ENCODE results near the gene PAGR1.

Gene PAGR1

DNA sequence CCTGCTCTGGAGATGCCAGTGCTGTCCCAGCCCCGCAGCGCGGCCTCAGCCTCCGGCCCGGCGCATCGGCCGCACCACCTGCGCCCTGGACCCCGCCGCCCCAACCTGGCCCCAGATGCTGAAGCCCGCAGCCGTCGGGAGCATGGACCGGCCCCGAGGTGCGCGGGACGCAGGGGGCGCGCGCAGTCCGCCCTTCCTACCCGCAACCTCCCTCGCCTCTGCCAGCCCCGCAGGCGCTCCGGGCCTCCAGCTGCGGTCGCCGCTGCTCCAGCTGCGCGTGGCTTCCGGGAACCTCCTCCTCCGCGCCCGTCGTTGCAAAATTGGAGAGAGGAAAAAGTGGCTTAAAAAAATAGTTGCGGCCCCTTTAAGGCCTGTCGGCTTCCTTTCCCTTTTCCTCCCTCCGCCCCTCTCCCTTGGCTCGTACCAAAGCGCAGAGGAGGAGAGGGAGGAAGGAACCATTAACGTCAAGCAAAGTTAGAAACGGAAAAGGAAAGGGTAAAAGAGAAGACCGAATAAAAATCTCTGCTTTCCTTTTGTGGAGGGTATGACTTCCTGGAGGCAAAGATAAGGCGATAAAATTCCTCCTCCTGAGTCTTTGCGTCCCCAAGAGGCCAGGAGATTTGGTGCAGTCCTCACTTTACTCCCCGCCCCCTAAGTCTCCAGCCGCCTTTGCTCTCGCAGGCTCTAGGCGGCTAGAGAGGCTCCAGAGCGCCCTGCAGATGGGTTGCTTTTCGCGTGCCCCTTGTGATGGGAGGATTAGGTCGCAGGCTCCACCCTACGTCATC, 47.1 kb downstream of the PAGR1 start, which contains the start of gene CDIPT:
CDIPT (minus strand) TSS at position 343 of the 785 bp plus-strand sequence. CDS start 369 bp downstream, outside the sequence.
- TF ChIP-seq, protein P1, sequence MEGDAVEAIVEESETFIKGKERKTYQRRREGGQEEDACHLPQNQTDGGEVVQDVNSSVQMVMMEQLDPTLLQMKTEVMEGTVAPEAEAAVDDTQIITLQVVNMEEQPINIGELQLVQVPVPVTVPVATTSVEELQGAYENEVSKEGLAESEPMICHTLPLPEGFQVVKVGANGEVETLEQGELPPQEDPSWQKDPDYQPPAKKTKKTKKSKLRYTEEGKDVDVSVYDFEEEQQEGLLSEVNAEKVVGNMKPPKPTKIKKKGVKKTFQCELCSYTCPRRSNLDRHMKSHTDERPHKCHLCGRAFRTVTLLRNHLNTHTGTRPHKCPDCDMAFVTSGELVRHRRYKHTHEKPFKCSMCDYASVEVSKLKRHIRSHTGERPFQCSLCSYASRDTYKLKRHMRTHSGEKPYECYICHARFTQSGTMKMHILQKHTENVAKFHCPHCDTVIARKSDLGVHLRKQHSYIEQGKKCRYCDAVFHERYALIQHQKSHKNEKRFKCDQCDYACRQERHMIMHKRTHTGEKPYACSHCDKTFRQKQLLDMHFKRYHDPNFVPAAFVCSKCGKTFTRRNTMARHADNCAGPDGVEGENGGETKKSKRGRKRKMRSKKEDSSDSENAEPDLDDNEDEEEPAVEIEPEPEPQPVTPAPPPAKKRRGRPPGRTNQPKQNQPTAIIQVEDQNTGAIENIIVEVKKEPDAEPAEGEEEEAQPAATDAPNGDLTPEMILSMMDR (IDR thresholded peaks at IDR 0.05): peak; percentile 88
- TF ChIP-seq ZFX (IDR thresholded peaks at IDR 0.05; ENCODE audit: borderline replicate concordance): no peak
- H3K27ac ChIP-seq: peak within 1 kb of the TSS; percentile 85

DNA sequence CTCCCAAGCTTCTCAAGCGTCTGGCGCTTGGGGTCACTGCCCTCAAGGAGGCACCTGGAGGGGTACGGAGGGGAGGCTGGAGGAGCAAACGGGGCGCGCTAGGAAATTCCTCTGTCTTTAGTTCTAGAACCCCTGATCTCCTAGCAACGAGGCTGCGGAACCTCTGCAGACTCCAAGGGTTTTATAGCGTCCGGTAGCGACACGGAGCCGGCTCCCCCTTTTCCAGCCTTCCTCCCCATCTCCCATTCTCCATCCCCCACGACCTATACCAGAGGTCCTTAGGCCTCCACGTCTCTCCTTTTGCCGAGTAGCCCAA, 47.7 kb downstream of the PAGR1 start:
- no peak for TF ChIP-seq ZFX (IDR thresholded peaks at IDR 0.05; ENCODE audit: borderline replicate concordance)
- TF ChIP-seq, protein P1 (IDR thresholded peaks at IDR 0.05): peak; percentile 58
- H3K27ac ChIP-seq: peak overlapping the region; percentile 85

DNA sequence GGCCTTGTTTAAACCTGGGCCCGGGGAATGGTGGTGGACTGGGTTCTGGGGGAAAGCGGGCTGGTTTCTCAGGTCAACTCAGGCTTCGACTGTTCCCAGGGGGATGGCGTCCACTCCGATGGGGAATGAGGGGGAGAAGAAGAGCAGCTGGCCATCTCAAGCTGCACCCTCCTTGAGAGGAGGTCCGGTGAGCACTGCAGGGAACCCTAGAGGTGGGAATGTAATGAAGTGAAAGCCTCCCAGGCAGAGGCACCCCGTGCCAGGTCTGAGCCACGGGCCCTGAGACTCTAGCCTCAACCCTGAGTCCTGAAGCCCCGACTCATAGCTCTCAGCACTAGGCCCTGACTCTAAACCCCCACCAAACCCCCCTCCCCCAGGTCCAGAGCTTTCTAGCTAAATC, 48.3 kb downstream of the PAGR1 start:
- H3K27ac ChIP-seq: peak overlapping the region; percentile 85
- no peak for TF ChIP-seq ZFX (IDR thresholded peaks at IDR 0.05; ENCODE audit: borderline replicate concordance)
- TF ChIP-seq, protein P1 (IDR thresholded peaks at IDR 0.05): no peak

DNA sequence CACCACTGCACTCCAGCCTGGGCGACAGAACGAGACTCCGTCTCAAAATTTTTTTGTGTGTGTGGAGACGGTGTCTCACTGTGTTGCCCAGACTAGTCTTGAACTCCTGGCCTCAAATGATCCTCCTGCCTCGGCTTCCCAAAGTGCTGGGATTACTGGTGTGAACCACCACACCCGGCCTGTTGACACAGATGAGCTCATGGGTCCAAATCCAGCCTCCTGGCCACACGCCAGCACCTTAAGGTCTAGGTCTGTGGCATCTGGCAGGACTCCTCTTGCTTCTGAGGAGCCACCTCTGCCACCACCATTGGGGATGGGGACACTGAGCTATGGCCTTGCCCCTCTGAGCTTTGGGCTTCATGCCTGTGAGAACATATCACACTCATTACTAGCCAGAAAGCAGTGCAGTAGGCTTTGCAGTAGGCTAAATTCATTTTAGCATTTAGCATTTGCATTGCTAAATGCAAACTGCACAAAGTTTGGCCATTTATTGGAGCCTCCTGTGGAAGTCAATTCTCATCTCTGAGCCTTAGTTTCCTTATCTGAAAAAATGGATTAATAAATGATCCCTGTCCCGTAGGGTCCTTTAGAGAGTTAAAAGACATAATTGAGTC, 52.6 kb downstream of the PAGR1 start:
- H3K27ac ChIP-seq: peak overlapping the region; percentile 33; the same call in 1 of the 2 replicates
- TF ChIP-seq ZFX (IDR thresholded peaks at IDR 0.05; ENCODE audit: borderline replicate concordance): no peak
- TF ChIP-seq, protein P1 (IDR thresholded peaks at IDR 0.05): no peak

DNA sequence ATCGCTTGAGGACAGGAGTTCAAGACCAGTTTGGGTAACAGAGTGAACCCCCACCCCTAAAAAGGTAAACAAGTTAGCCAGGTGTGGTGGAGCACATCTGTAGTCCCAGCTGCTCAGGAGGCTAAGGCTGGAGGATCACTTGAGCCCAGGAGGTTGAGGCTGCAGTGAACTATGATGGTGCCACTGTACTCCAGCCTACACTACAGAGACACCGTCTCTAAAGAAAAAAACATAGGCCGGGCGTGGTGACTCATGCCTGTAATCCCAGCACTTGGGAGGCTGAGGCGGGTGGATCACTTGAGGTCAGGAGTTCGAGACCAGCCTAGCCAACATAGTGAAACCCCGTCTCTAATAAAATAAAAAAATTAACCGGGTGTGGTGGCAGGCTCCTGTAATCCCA, 53.1 kb downstream of the PAGR1 start:
- peak overlapping the region; percentile 33; the same call in 1 of the 2 replicates for H3K27ac ChIP-seq

Measured in 22Rv1 (cell line).